GM12878 (cell line): ENCODE data around the gene TOLLIP. TPM values are rescaled to one million over a fixed set of nuclear protein-coding genes. Genes with fewer than 3 reads are reported as not detected.

Experiments
- CREB1 ChIP-seq: IDR thresholded peaks from 2 replicates; pipeline ENCODE4 v1.6.1; 2012; ENCODE audit warnings: low read depth, mild to moderate bottlenecking, inconsistent platforms
- CUX1 ChIP-seq: IDR thresholded peaks from 2 replicates; pipeline ENCODE4 v1.6.1; 2012; ENCODE audit warnings: improper control_type of control experiment, low read depth, low read length; ENCODE audit not compliant: insufficient replicate concordance
- MYC ChIP-seq: IDR thresholded peaks from 2 replicates; pipeline ENCODE4 v1.6.1; 2011; ENCODE audit warnings: mild to moderate bottlenecking, low read length, moderate library complexity, inconsistent platforms; ENCODE audit not compliant: insufficient read depth, insufficient replicate concordance, insufficient read length, severe bottlenecking
- PAX8 ChIP-seq: fragments of 450-650 bp; IDR thresholded peaks from 2 replicates; pipeline ENCODE4 v1.6.1; 2017; ENCODE audit warnings: mild to moderate bottlenecking, moderate library complexity
- POLR2AphosphoS5 ChIP-seq: IDR thresholded peaks from 2 replicates; pipeline ENCODE4 v1.6.1; 2011; ENCODE audit warnings: mild to moderate bottlenecking, low read length, inconsistent platforms
- SMAD1 ChIP-seq: fragments of 450-650 bp; IDR thresholded peaks from 2 replicates; pipeline ENCODE4 v1.6.1; 2018; ENCODE audit warnings: mild to moderate bottlenecking, low read depth; ENCODE audit not compliant: partially characterized antibody
- STAT3 ChIP-seq: IDR thresholded peaks from 2 replicates; pipeline ENCODE4 v1.6.1; 2011; ENCODE audit warnings: low read depth, low read length, improper control_type of control experiment
- WRNIP1 ChIP-seq: IDR thresholded peaks from 2 replicates; pipeline ENCODE4 v1.6.1; 2011; ENCODE audit warnings: low read depth, low read length, improper control_type of control experiment, borderline replicate concordance
- polyA plus RNA-seq, 11 experiments: library from polyadenylated mRNA; depleted of rRNA in 4 of 11; unstranded in 6 of 11; stranded (reverse) in 5 of 11; fragments of >200 nt; fragmentation: Nextera tagmentation in 4 of 11; fragmentation: Illumina TruSeq in 1 of 11; extraction: Ambion mirVana in 4 of 11; extraction: Trizol in 1 of 11; gene quantifications; 1 replicate in 1 of 11; 2 replicates in 10 of 11; pipeline versions ENCODE4 v1.2.1 to v1.2.3, GENCODE V29; 2011 to 2016; ENCODE audit warnings: inconsistent platforms in 2 of 11, missing spikeins in 2 of 11, low read depth in 1 of 11
- total RNA-seq, 4 experiments: library from RNA; depleted of rRNA in 3 of 4; stranded (reverse); fragments of >200 nt in 3 of 4; fragmentation: Illumina TruSeq in 1 of 4; extraction: Trizol in 1 of 4; gene quantifications; 2 replicates each; pipeline versions ENCODE4 v1.2.1 to v1.2.3, GENCODE V29; 2013 to 2021

TOLLIP gene
- total and polyA plus RNA-seq, 10 of the 15 experiments (the other 5 are each of a cell fraction or from before 2014, with no cell fraction given): 0.47 to 39.5 (median 21.6) TPM

GRCh38 chr11:1345737-1346513 is 36.5 kb upstream of the TOLLIP start (continued):
- no peak for TF ChIP-seq CUX1
- no peak for TF ChIP-seq PAX8
- no peak for TF ChIP-seq MYC
- no peak for TF ChIP-seq CREB1
- no peak for TF ChIP-seq WRNIP1
- TF ChIP-seq SMAD1: no peak
- TF ChIP-seq STAT3: no peak
- TF ChIP-seq POLR2AphosphoS5: no peak
- TF ChIP-seq, all 136 proteins: peak for 0
